Skeletal muscle tissue (tissue), 4 donors: ENCODE data around the gene ABTB2. TPM values are rescaled to one million over a fixed set of nuclear protein-coding genes. Genes with fewer than 3 reads are reported as not detected.

Experiments used
- H3K27ac ChIP-seq: one replicate; pipeline ENCODE4 v1.7.0; 2013; ENCODE audit warnings: mild to moderate bottlenecking, low read depth, low read length, inconsistent platforms
- H3K27me3 ChIP-seq, 3 donors: one replicate each; pipeline ENCODE4 v1.7.0; 2013; ENCODE audit warnings: low read length in 3 of 3; ENCODE audit not compliant: control insufficient read depth in 3 of 3, insufficient read depth in 3 of 3
- H3K36me3 ChIP-seq, 3 donors: one replicate each; pipeline ENCODE4 v1.7.0; 2013; ENCODE audit warnings: low read length in 3 of 3; ENCODE audit not compliant: control insufficient read depth in 3 of 3, insufficient read depth in 3 of 3
- H3K4me1 ChIP-seq, 3 donors: one replicate each; pipeline ENCODE4 v1.7.0; 2013; ENCODE audit warnings: low read length in 3 of 3, mild to moderate bottlenecking in 3 of 3; ENCODE audit not compliant: control insufficient read depth in 3 of 3, insufficient read depth in 3 of 3
- H3K4me3 ChIP-seq, 3 donors: one replicate each; pipeline ENCODE4 v1.7.0; 2013; ENCODE audit warnings: low read length in 3 of 3
- H3K9ac ChIP-seq, 3 donors: one replicate each; pipeline ENCODE4 v1.7.0; 2013; ENCODE audit warnings: low read length in 3 of 3, mild to moderate bottlenecking in 3 of 3, moderate library complexity in 2 of 3, low read depth in 1 of 3
- H3K9me3 ChIP-seq, 3 donors: one replicate each; pipeline ENCODE4 v1.7.0; 2013; ENCODE audit warnings: low read length in 3 of 3; ENCODE audit not compliant: control insufficient read depth in 3 of 3
- total RNA-seq: library from RNA; depleted of rRNA; stranded (reverse); fragments of >200 nt; gene quantifications from one replicate; pipeline ENCODE4 v1.2.3, GENCODE V29; 2014
- donor health status: Osteomylitis.

Gene ABTB2
- total RNA-seq, 1 donor from 2014 or later = 6.3 TPM

DNA sequence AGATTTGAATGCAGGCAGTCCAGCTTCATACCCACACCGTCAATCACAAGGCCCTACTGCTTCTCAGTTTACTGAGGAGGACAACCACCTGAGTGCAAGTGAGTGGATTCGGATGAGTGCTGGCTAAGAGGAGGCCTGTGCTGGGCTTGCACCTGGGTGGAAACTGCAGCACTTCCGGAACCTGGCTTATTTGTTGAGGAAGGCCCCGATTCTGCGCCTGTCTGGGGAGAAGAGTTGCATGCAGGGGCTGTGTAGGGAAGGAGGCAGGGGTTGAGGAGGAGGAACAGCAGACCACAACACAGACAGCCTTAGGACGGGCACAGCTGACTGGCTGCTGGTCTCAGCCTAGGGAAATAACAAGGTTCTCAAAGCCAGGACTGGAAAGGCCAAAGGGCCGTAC lies 20.8 kb downstream of the ABTB2 start:
- no peak overlapping the region for H3K27ac ChIP-seq
- peaks cover 8 to 15% (median 10%) of the 10 kb centered on the region in 3 donors for H3K4me1 ChIP-seq
- no peaks in the 10 kb centered on the region for H3K27me3 ChIP-seq
- no peak overlapping the region for H3K9ac ChIP-seq
- H3K4me3 ChIP-seq = no peak overlapping the region
- H3K9me3 ChIP-seq = no peaks in the 10 kb centered on the region
- no peaks in the 10 kb centered on the region for H3K36me3 ChIP-seq

DNA sequence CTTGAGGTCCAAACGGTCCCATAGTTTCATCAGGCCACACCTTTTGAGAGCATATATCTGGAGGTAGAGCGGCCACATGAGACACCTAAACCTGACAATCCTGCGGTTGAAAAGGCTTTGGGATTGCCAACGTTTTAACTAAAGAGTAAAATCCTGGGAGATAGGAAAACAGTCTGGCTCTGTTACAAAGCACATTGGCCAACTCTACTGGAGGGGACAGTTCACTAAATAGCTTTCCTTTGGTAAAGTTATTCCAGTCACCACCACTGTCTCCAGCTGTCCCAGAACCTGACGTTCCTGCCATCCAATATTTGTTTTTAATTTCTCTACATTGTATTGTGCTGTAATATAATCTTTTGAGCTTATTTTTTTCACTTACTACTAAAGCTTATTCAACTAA lies 22.0 kb downstream of the ABTB2 start:
- H3K27ac ChIP-seq = no peak overlapping the region
- no peaks in the 10 kb centered on the region for H3K36me3 ChIP-seq
- H3K9ac ChIP-seq = no peak overlapping the region
- H3K27me3 ChIP-seq = no peaks in the 10 kb centered on the region
- no peaks in the 10 kb centered on the region for H3K9me3 ChIP-seq
- no peak overlapping the region for H3K4me3 ChIP-seq
- peaks cover 2 to 9% (median 7%) of the 10 kb centered on the region in 3 donors for H3K4me1 ChIP-seq

DNA sequence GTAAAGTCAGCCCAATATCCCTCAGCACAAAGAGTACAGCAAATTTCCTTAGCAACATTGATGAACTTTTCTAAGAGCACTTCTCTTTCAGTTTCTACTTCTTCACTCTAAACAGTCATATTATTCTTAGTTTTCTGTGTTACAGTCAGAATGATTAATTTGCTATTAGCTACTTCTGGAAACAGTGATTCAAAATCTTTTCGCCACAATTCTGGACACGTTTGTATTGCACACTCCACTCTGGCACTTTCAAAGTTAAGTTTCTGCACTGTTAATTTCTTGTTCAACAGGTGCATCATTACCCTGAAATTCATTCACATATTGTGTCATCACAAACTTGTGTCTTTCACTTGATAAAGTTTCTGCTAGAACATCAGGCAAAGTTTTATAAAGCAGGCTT lies 22.5 kb downstream of the ABTB2 start:
- H3K4me3 ChIP-seq = no peak overlapping the region
- H3K27ac ChIP-seq = no peak overlapping the region
- no peaks in the 10 kb centered on the region for H3K27me3 ChIP-seq
- H3K9me3 ChIP-seq = no peaks in the 10 kb centered on the region
- no peak overlapping the region for H3K9ac ChIP-seq
- H3K36me3 ChIP-seq = no peaks in the 10 kb centered on the region
- H3K4me1 ChIP-seq = peaks cover 4 to 9% (median 7%) of the 10 kb centered on the region in 3 donors

DNA sequence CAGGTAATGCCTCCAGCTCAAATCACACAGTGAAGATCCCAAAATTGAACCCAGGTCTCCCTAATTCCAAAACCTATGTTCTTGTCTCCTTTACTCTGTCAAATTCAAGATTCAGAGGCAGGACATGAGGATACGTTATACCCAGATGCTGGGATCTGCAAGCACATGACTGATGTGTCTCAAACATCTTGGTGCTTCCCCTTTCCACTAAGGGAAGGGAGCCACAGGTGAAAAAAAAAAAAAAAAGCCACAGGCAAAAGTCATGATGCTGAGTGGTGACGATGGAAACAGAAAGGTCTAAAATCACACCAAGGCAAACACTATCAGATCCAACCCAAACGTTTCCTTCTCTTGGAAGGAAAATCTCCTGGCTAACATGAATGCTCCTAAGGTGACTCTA lies 24.0 kb downstream of the ABTB2 start:
- Histone ChIP-seq H3K4me3 (no peak overlapping the region), H3K9me3 (no peaks in the 10 kb centered on the region), H3K36me3 (no peaks in the 10 kb centered on the region), H3K27me3 (no peaks in the 10 kb centered on the region), H3K27ac (no peak overlapping the region), H3K4me1 (peaks cover 9 to 14% (median 13%) of the 10 kb centered on the region in 3 donors), H3K9ac (no peak overlapping the region)

DNA sequence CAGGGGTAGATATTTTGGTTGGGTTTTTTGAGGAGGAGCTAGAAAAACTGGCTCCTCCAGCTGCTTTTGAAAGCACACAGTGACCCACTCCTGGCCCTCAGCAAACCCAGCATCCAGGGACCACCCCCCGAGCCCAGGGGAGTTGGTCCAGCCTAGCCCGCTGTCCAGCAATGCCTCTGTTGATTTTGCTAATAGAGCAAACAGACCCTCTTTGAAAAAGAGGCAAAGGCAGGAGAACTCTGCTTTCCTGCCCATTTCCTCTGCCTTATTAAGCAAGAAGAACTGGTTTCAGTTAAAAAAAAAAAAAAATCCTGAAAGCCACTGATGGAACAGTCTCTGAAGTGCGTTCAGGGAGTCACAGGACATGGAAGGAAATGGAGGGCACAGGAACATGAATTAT lies 25.3 kb downstream of the ABTB2 start:
- Histone ChIP-seq H3K9ac (no peak overlapping the region), H3K9me3 (no peaks in the 10 kb centered on the region), H3K36me3 (no peaks in the 10 kb centered on the region), H3K27ac (no peak overlapping the region), H3K4me3 (no peak overlapping the region), H3K4me1 (peaks cover 16 to 24% (median 21%) of the 10 kb centered on the region in 3 donors), H3K27me3 (no peaks in the 10 kb centered on the region)

DNA sequence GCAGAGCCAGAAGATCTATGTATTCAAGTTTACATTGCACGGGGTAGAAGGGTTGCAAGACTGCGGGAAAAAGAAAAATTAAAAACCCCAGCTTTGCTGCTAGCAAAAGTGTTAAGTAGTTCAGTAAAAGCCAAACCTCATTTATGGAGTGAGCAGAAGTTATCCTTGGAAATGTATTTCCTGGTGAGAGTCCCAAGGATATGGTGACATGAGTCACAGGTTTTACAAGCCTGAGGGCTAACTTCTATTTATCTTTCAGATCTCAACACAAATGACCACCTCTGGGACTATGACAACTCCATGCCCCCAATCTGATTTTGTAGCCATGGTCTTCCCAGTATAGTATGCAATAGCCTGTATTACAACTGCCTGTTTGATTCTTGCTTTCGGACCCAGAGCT lies 26.1 kb downstream of the ABTB2 start:
- Histone ChIP-seq H3K36me3 (no peaks in the 10 kb centered on the region), H3K27me3 (no peaks in the 10 kb centered on the region), H3K4me3 (no peak overlapping the region), H3K4me1 (peaks cover 19 to 28% (median 21%) of the 10 kb centered on the region in 3 donors), H3K9me3 (no peaks in the 10 kb centered on the region), H3K27ac (no peak overlapping the region), H3K9ac (no peak overlapping the region)

DNA sequence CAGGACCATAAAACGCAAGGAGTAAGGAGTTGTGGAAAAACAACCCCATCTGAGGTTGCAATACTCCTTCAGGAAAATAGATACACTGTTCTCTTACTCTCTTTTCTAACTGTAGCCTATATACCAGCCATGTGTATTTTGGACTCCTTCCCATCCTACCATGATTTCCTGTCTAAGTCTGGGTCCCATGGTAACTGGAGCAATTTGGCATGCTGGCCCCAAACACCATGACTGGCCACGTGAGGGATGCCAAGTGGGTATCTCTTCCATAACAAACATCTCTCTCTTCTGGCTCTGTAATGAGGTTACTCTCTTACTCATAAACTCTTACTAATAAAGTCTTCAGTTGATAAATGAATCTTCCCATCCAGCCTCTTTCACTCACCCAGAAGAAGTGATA lies 26.5 kb downstream of the ABTB2 start:
- no peaks in the 10 kb centered on the region for H3K36me3 ChIP-seq
- no peaks in the 10 kb centered on the region for H3K27me3 ChIP-seq
- no peak overlapping the region for H3K4me3 ChIP-seq
- no peak overlapping the region for H3K27ac ChIP-seq
- no peaks in the 10 kb centered on the region for H3K9me3 ChIP-seq
- no peak overlapping the region for H3K9ac ChIP-seq
- H3K4me1 ChIP-seq = peaks cover 19 to 28% (median 21%) of the 10 kb centered on the region in 3 donors

DNA sequence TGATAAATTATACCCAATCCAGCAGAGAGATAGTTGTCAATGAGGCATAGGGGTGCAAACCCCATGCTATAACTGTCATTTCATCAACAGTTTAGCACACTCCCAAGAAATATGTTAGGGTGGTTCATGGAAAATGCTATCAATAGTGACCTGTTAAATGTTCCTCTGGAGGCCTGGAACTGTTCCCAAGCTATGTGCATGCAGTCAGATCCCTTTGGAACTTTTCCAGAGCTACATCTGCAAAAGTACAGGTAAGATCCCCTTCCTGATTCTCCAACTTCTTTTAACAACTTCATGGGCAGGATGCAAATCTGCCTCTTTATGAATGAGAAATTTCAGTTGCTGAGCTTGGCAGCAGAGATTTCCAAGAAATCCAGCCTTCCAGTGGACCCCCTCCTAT lies 27.2 kb downstream of the ABTB2 start:
- H3K4me1 ChIP-seq = peaks cover 19 to 28% (median 21%) of the 10 kb centered on the region in 3 donors
- no peak overlapping the region for H3K27ac ChIP-seq
- H3K4me3 ChIP-seq = no peak overlapping the region
- H3K9ac ChIP-seq = no peak overlapping the region
- H3K27me3 ChIP-seq = no peaks in the 10 kb centered on the region
- no peaks in the 10 kb centered on the region for H3K9me3 ChIP-seq
- no peaks in the 10 kb centered on the region for H3K36me3 ChIP-seq

DNA sequence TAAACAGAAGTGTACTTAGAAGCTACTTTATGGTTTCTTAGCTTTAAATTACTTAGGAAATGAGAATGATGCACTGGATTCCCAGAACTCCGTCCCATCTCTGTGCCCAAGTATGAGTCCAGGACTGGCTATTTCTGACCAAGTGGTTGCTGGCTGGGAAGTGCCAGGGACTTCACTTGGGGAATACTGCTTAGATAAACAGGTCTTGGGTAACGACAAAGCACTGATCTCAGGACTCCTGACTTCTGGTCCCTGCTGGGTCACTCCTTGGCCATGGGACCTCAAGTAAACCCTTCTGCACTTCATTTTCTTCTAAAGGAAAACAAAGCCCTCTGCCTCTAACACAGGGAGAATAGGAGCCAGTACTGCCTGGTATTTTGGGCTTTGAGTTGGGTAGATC lies 27.9 kb downstream of the ABTB2 start:
- Histone ChIP-seq H3K27me3 (no peaks in the 10 kb centered on the region), H3K27ac (no peak overlapping the region), H3K4me1 (peaks cover 23 to 28% (median 25%) of the 10 kb centered on the region in 3 donors), H3K4me3 (no peak overlapping the region), H3K36me3 (no peaks in the 10 kb centered on the region), H3K9me3 (no peaks in the 10 kb centered on the region), H3K9ac (no peak overlapping the region)

DNA sequence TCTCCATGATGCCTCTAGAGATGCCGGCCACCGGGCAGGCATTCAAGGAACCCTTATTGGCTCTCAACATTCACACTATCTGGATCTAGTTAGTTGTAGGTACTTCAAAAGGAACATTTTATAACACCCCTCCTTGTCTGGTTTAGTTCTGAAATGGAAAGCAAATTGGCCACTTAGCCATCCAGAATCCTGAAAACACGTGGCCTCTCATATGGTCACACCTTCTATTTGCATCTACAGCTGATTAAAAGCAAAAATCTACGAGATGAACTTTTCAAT lies 29.2 kb downstream of the ABTB2 start:
- no peaks in the 10 kb centered on the region for H3K9me3 ChIP-seq
- H3K4me3 ChIP-seq = no peak overlapping the region
- H3K27me3 ChIP-seq = no peaks in the 10 kb centered on the region
- H3K27ac ChIP-seq = no peak overlapping the region
- no peak overlapping the region for H3K9ac ChIP-seq
- H3K4me1 ChIP-seq = peaks cover 35 to 38% (median 38%) of the 10 kb centered on the region in 3 donors
- no peaks in the 10 kb centered on the region for H3K36me3 ChIP-seq
